ENCODE data around the gene MAST4.
"Not testable (repeated sequence)": the region's sequence is repeated elsewhere in the genome, so short reads cannot be mapped to it uniquely, and the experiment has no call there.

MAST4 gene

DNA sequence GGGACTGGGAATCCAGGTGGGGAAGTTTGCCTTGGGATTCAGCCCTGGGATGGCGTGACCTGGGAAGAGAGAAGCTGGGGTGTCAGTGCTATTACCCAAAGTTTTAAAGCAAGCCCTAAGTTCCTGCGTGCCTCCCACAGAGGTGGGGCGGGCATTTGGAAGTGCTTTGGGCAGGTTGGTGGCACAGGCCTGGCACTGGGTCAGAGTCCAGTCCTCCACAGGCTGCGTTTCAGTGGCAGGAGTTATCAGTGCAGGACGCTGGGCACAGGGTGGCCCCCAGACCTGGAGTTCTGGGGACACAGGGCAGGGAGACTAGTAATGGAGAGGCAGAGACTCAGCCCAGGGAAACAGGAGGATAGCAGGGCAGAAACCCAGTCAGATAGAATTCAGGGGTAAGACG lies 147.2 kb downstream of the MAST4 start:
- TF ChIP-seq ZNF274 (IDR thresholded peaks at IDR 0.05; ENCODE audit: low read depth, low read length): no peak
- no peak overlapping the region for H3K4me3 ChIP-seq (ENCODE audit: low read length)

DNA sequence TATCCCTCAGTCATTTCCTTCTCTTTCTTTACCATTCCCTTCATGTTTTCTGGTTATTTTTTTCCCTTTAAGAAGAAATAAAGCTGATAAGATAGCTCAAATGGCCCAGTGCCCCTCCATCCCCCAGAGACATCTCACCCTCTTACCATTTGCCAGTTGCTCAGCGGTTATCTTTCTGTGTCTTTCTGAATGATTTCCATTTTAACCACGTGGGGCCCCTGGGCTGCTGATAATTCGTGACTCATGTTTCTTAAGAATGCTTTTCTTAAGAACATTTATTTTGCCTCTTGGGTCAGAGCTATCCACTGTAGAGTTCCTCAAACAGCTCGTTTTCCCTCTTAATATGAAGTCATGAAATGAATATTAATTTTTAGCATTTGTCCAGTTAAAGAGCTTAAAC lies 147.8 kb downstream of the MAST4 start:
- no peak for TF ChIP-seq ZNF274 (IDR thresholded peaks at IDR 0.05; ENCODE audit: low read depth, low read length)
- H3K4me3 ChIP-seq (ENCODE audit: low read length): no peak overlapping the region

DNA sequence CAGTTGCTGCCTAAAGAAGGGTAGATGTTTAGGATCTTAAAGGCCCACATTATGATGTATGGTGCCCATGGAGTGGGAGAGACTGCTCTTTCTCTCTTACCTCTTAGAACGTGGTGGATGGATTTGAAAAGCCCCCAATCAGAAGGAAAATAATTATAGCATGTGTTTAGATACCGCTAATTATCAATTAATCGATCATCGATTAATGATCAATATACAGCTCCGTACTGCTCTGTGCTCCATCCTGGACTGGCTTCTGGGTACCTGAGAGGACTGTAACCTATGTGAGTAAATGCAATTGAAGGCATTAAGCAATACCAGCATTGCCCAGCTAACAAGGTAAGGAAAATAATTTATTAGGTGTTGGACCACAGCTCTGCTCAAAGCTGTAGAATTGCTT lies 149.1 kb downstream of the MAST4 start:
- H3K4me3 ChIP-seq (ENCODE audit: low read length): no peak overlapping the region
- TF ChIP-seq ZNF274 (IDR thresholded peaks at IDR 0.05; ENCODE audit: low read depth, low read length): no peak

DNA sequence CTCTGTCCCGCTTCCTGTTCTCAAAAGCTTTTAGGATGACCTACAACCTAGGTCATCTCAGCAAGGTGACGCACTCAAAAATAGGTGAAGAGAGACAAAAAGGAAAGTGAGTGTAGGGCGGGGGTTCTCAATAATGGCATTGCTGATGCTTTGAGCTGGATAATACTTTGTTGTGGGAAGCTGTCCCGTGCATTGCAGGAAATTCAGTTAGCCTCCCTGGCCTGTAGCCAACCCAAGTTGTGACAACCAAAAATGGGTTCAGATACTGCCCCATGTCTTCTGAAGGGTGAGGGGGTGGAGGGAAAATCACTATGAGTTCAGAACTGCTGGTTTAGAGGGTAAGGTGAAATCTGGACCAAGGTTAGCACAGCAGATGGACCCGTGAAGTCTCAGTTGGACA lies 151.4 kb downstream of the MAST4 start:
- TF ChIP-seq ZNF274 (IDR thresholded peaks at IDR 0.05; ENCODE audit: low read depth, low read length): no peak
- H3K4me3 ChIP-seq (ENCODE audit: low read length): no peak overlapping the region

DNA sequence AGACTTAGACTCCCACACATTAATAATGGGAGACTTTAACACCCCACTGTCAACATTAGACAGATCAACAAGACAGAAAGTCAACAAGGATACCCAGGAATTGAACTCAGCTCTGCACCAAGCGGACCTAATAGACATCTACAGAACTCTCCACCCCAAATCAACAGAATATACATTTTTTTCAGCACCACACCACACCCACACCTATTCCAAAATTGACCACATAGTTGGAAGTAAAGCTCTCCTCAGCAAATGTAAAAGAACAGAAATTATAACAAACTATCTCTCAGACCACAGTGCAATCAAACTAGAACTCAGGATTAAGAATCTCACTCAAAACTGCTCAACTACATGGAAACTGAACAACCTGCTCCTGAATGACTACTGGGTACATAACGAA lies 156.5 kb downstream of the MAST4 start:
- H3K4me3 ChIP-seq (ENCODE audit: low read length): not testable (repeated sequence)

DNA sequence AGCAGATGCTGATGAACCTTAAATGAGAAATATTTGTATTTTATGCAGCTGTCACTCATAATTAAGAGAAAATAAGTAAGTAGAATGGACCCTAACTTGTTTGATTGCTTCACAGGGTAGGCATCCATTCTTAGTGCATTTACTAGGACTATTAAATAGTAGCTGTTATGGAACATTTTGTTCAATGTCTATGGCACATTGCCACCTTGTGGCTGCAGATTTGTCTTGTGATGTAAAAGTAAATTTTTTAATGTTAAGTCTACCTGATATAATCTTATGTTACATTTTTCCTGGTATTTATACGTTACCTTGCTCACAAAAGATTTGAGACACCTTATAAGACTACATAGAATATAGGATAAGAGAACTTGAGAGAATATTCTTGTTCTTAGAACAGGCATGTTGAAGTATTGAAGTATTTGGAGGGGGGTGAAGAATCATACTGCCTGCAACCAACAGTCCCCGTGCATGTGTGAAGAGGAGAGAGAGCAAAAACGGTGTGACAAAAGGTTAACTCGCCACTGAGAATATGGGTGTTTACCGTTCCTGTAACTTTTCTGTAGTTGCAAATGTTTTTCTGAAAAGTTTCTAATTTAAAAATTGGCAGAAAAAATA lies 161.1 kb downstream of the MAST4 start:
- no peak overlapping the region for H3K4me3 ChIP-seq (ENCODE audit: low read length)
- no peak for TF ChIP-seq ZNF274 (IDR thresholded peaks at IDR 0.05; ENCODE audit: low read depth, low read length)

DNA sequence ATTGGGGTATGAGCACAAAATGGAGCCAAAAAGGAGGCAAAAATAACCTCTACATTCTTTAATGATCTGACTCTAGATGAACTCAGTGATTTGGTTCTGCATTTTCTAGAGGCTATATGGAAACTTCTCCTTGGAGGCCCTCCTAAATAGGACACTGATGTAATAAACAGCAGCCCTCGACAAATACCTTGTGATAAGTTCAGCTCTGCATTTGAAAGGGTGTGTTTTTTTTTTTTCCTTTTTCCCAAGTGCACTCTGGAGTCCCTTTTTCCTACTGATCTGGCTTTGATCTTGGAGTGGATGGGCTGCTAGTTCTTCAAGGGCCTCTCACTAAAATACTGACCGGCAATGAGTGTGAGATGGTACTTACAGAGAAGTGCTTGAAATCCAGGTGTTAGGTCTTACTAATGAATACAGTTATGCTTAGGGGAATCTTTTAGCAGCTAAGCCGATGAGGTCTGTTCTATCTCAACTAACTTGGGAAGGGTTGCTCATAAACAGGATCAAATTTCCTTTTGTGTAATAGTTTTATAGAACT lies 161.7 kb downstream of the MAST4 start:
- TF ChIP-seq ZNF274 (IDR thresholded peaks at IDR 0.05; ENCODE audit: low read depth, low read length): no peak
- no peak overlapping the region for H3K4me3 ChIP-seq (ENCODE audit: low read length)

DNA sequence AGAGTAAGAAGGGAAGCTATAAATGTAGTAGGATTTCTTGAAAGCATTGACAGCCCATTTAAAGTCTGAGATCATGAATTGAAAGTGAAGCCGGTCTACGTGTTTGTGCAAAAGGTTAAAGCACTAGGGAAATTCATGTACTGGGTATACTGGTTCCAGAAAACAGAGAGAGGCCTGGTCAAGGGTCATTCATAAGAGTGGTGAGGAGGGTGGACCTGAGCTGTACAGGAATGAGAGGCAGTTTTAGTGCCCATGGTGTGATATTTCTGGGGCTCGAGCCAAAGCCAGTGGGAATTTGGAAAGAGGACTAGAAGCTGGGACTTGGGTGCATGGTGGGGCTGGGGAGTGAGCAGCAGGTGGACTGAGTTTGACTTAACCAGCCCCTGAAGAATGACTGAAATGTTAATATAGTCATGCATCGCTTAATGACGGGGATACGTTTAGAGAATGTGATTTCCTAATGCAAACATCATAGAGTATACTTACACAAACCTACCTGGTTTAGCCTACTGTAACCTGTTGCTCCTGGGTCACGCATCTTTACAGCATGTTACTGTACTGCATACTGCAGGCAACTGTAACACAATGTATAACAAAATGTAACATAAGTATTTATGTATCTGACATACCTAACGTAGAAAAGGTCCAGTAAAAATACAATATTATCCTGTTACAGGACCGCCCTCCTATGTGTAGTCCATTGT lies 173.0 kb downstream of the MAST4 start:
- no peak for TF ChIP-seq ZNF274 (IDR thresholded peaks at IDR 0.05; ENCODE audit: low read depth, low read length)

DNA sequence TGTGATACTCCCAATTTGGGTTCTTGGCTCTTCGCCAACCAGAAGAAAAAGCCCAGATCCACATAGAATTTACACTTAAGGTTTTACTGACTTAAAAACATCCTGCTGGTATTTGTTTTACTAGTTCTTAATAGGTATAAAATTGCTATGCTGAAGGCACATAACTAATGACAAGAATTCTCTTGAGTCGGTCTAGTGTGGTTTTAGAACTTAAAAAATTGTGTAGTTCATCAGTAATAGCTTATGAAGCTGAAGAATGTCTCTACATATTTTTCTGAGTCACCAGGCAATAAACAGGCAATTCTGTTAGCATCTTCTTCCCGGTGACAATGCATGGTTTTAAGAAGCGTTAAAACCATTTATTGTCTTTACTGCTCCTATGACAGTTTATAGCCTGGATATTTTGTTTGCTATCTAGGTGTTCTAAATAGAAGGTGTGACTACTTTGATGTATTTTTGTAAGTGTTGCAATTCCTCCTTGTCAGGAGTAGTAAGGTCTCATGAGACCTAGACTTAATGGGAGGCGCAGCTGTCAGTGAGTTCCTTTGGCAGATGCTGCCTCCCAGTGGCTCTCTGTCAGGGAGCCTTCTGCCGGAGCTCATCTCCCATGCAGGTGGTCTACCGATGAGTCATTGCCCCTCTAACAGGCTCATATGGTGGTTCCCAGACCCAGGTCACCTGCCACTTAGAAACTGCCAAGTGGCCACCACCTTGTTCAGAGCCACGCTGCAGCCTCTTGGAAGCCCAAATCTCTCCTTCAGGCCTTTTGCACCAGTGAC lies 173.8 kb downstream of the MAST4 start:
- no peak for TF ChIP-seq ZNF274 (IDR thresholded peaks at IDR 0.05; ENCODE audit: low read depth, low read length)
- no peak overlapping the region for H3K4me3 ChIP-seq (ENCODE audit: low read length)

More for the DNA sequence above, 173.0 kb downstream of the MAST4 start:
- no peak overlapping the region for H3K4me3 ChIP-seq (ENCODE audit: low read length)

DNA sequence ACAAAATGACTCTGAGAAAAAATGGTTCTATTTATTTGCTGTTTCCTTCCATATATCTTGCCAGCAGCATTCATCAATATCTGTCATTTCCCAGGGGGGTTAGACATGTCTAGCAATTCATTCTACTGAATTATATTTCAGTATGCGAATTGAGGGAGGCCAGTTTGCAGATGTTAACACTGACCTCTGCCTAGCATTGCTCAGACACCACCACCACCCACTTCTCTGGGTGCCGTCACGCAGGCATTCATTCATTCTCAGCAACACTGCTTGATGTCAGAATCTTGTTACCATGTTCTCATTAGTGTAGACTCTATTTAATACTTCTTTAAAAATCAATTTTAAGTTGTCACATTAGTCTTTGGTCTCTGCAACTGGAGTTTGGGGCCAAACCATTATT lies 181.7 kb downstream of the MAST4 start:
- TF ChIP-seq ZNF274 (IDR thresholded peaks at IDR 0.05; ENCODE audit: low read depth, low read length): no peak
- no peak overlapping the region for H3K4me3 ChIP-seq (ENCODE audit: low read length)

DNA sequence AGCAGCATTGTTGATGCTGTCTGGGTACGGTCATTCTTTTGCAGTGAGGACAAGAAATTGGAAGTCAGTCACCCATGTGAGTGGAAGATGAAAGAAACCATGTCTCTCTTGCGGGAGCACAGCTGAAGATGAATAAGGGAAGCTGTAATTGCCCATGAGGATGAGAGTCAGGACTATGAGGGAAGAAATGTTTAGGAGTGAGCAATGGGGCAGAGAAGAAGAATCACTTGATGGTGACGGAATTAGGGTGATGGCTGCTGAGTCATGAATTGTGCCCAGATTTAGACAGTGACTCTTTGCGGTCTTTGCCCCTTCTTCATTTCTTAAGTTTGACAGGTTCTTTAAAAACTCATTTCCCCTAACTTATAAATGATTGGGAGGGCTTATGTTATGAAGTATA lies 183.3 kb downstream of the MAST4 start:
- TF ChIP-seq ZNF274 (IDR thresholded peaks at IDR 0.05; ENCODE audit: low read depth, low read length): no peak
- H3K4me3 ChIP-seq (ENCODE audit: low read length): no peak overlapping the region

DNA sequence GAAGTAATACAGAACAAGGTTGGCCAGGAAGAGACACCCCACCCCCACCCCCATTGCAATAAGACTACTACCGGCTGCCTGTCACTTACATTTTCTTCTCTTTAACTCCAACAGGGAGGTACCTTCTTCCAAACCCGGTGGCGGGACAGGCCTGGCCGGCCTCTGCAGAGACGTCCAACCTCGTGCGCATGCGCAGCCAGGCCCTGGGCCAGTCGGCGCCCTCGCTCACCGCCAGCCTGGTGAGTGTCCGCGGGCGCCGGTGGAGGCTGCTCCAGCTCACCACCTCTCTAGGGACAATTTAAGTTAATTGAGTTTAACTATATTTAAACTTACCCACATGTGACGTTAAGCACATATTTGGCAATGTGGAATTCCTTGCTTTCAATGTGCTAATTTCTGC lies 192.4 kb downstream of the MAST4 start:
- no peak overlapping the region for H3K4me3 ChIP-seq (ENCODE audit: low read length)
- no peak for TF ChIP-seq ZNF274 (IDR thresholded peaks at IDR 0.05; ENCODE audit: low read depth, low read length)

DNA sequence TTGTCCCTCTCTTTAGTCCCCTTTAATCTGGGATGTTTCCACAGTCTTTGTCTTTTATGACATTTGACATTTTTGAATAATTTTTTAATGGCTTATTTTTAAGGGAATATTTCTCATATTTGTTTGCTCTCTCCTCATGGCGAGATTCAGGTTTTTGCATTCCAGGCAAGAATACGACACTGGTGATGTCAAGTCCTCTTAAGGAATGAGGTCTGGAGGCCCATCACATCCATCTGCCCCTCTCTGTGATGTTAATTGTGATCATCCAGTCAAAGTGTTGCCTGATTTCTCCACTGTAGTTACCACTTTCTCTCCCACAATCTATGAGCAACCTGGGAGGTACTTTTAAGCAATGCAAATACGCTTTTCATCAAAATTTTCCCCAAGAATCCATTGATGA lies 193.2 kb downstream of the MAST4 start:
- no peak for TF ChIP-seq ZNF274 (IDR thresholded peaks at IDR 0.05; ENCODE audit: low read depth, low read length)
- no peak overlapping the region for H3K4me3 ChIP-seq (ENCODE audit: low read length)

DNA sequence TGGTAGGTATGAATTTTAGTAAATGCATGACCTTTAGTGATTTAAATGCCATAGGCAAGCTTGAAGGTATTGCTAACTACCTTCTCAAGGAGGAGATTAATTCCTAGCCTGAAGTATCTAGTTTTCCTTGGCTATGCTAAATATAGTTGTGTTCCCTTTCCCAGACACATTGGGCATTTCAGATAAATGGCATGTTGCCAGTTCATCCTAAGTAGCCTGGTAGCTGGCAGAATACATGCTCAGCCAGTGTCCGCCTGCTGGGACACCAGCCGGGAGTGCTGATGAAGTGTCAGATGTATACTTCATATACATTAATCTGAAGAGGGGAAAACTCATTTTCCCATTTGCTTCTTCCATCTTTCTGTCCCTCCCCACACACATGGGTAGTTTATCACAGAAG lies 196.9 kb downstream of the MAST4 start:
- no peak for TF ChIP-seq ZNF274 (IDR thresholded peaks at IDR 0.05; ENCODE audit: low read depth, low read length)
- no peak overlapping the region for H3K4me3 ChIP-seq (ENCODE audit: low read length)

DNA sequence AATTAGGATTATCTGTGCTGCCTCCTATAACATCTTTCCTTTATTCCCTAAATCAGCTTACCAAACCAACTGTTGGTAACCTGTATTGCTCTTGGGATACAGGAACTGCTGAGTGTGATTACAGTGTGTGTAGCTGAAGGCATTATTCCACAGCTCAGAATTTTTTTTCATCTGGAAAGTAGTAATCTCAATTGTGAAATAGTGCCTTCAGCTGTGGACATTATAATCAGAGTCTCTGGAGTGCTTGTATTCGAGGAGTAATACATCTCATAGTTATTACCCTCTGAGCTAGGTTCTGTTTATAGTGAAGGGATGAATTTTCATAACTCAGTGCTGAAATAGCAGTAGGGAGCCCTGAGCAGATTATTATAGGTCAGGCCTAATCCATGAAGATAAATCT lies 199.5 kb downstream of the MAST4 start:
- H3K4me3 ChIP-seq (ENCODE audit: low read length): no peak overlapping the region
- TF ChIP-seq ZNF274 (IDR thresholded peaks at IDR 0.05; ENCODE audit: low read depth, low read length): no peak
